ENCODE measurements around the gene EPDR1. TPM values are rescaled to one million over a fixed set of nuclear protein-coding genes. Genes with fewer than 3 reads are reported as not detected.

EPDR1 gene
- polyA plus RNA-seq, 3 donors: 0.25 to 1.2 (median 1.1) TPM

DNA sequence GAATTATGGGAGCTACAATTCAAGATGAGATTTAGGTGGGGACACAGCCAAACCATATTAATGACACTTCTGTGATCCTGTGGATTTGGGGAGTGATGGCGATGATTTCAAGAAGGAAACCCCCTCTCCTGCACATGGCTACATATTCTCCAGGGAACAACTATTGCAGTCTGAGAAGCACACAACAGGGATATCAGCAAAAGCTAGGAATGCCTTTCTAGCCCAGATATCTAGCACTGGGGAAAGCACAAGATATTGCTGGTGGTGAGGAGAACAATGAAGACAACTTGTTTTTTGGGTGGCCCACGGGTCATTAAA lies 24.3 kb downstream of the EPDR1 start:
- H3K9me3 ChIP-seq (replicated peaks in 1 of 2; ENCODE audit: control insufficient read depth in 1 of 2, insufficient read depth in 1 of 2, low read length in 2 of 2): no peaks in the 10 kb centered on the region
- H2AFZ ChIP-seq (ENCODE audit: insufficient read depth, low read depth, low read length, poor library complexity, severe bottlenecking): no peak overlapping the region
- Mint-ChIP-seq H3K4me3 (no peak overlapping the region), H3K36me3 (peaks cover 0 to 2% of the 10 kb centered on the region in 2 donors), H3K27me3 (ENCODE audit: low read depth in 3 of 3) (no peaks in the 10 kb centered on the region), H3K9me3 (peaks cover 0 to 3% (median 0%) of the 10 kb centered on the region in 7 donors), H3K27ac (no peak overlapping the region), H3K4me1 (no peaks in the 10 kb centered on the region)
- WGBS (ENCODE audit: insufficient coverage): no CpG with 5 or more reads among the region's 2 CpGs
- H3K9ac ChIP-seq (ENCODE audit: insufficient read depth, low read length, poor library complexity, severe bottlenecking): no peak overlapping the region
- H3K36me3 ChIP-seq (replicated peaks in 1 of 2; ENCODE audit: control insufficient read depth in 1 of 2, insufficient read depth in 2 of 2, low read length in 2 of 2): no peaks in the 10 kb centered on the region
- no peaks in the 10 kb centered on the region for H3K27me3 ChIP-seq (ENCODE audit: control insufficient read depth in 2 of 2, insufficient read depth in 2 of 2, low read length in 2 of 2)
- no peaks in the 10 kb centered on the region for H3K4me1 ChIP-seq (ENCODE audit: control insufficient read depth in 1 of 2, insufficient read depth in 2 of 2, low read length in 2 of 2)
- no peak overlapping the region for H3K4me2 ChIP-seq (replicated peaks; ENCODE audit: extremely low read depth, low read length, poor library complexity, severe bottlenecking)
- no peaks in the 10 kb centered on the region for H3K79me2 ChIP-seq (ENCODE audit: insufficient read depth, low read length)
- TF ChIP-seq, protein P1, sequence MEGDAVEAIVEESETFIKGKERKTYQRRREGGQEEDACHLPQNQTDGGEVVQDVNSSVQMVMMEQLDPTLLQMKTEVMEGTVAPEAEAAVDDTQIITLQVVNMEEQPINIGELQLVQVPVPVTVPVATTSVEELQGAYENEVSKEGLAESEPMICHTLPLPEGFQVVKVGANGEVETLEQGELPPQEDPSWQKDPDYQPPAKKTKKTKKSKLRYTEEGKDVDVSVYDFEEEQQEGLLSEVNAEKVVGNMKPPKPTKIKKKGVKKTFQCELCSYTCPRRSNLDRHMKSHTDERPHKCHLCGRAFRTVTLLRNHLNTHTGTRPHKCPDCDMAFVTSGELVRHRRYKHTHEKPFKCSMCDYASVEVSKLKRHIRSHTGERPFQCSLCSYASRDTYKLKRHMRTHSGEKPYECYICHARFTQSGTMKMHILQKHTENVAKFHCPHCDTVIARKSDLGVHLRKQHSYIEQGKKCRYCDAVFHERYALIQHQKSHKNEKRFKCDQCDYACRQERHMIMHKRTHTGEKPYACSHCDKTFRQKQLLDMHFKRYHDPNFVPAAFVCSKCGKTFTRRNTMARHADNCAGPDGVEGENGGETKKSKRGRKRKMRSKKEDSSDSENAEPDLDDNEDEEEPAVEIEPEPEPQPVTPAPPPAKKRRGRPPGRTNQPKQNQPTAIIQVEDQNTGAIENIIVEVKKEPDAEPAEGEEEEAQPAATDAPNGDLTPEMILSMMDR (IDR thresholded peaks at IDR 0.05): no peak
- H3K27ac ChIP-seq (ENCODE audit: low read depth in 1 of 2, low read length in 2 of 2): no peak overlapping the region
- no peaks in the 10 kb centered on the region for H4K20me1 ChIP-seq (ENCODE audit: insufficient read depth, low read length)
- H3K4me3 ChIP-seq (replicated peaks in 1 of 3; ENCODE audit: low read depth in 2 of 3, low read length in 3 of 3): no peak overlapping the region
- DNase-seq: no peak
- intact Hi-C loops (cut with micrococcal nuclease): no loop called here

DNA sequence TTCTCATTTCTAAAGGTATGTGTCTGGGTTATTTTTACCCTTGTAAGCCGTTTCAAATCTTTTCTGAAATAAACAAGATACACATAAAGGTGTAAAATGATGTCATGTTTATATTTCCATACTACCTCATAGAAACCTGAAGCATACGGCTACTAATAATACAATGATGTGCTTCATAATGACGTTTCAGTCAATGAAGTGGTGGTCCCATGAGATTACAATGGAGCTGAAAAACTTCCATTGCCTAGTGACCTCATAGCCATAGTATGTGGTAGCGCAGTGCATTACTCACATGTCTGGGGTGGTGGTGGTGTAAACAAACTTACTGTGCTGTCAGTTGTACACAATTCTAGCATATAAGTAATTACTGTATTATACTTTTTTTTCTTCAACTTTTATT lies 24.9 kb downstream of the EPDR1 start:
- no peaks in the 10 kb centered on the region for H3K4me1 Mint-ChIP-seq
- Histone ChIP-seq H3K4me1 (ENCODE audit: control insufficient read depth in 1 of 2, insufficient read depth in 2 of 2, low read length in 2 of 2) (no peaks in the 10 kb centered on the region), H3K4me3 (replicated peaks in 1 of 3; ENCODE audit: low read depth in 2 of 3, low read length in 3 of 3) (no peak overlapping the region), H3K79me2 (ENCODE audit: insufficient read depth, low read length) (no peaks in the 10 kb centered on the region), H3K9me3 (replicated peaks in 1 of 2; ENCODE audit: control insufficient read depth in 1 of 2, insufficient read depth in 1 of 2, low read length in 2 of 2) (no peaks in the 10 kb centered on the region), H3K4me2 (replicated peaks; ENCODE audit: extremely low read depth, low read length, poor library complexity, severe bottlenecking) (no peak overlapping the region), H3K36me3 (replicated peaks in 1 of 2; ENCODE audit: control insufficient read depth in 1 of 2, insufficient read depth in 2 of 2, low read length in 2 of 2) (no peaks in the 10 kb centered on the region), H4K20me1 (ENCODE audit: insufficient read depth, low read length) (no peaks in the 10 kb centered on the region), H3K9ac (ENCODE audit: insufficient read depth, low read length, poor library complexity, severe bottlenecking) (no peak overlapping the region), H3K27me3 (ENCODE audit: control insufficient read depth in 2 of 2, insufficient read depth in 2 of 2, low read length in 2 of 2) (no peaks in the 10 kb centered on the region), H3K27ac (ENCODE audit: low read depth in 1 of 2, low read length in 2 of 2) (no peak overlapping the region), H2AFZ (ENCODE audit: insufficient read depth, low read depth, low read length, poor library complexity, severe bottlenecking) (no peak overlapping the region)
- no CpG with 5 or more reads among the region's 4 CpGs for WGBS (ENCODE audit: insufficient coverage)
- TF ChIP-seq, protein P1 (IDR thresholded peaks at IDR 0.05): no peak
- no peak overlapping the region for H3K4me3 Mint-ChIP-seq
- peaks cover 2 to 3% of the 10 kb centered on the region in 2 donors for H3K36me3 Mint-ChIP-seq
- intact Hi-C loops (cut with micrococcal nuclease): no loop called here
- H3K27ac Mint-ChIP-seq: no peak overlapping the region
- H3K9me3 Mint-ChIP-seq: peaks cover 0 to 3% (median 0%) of the 10 kb centered on the region in 7 donors
- H3K27me3 Mint-ChIP-seq (ENCODE audit: low read depth in 3 of 3): no peaks in the 10 kb centered on the region
- DNase-seq: no peak

All from CD14-positive monocyte (primary cell).